Activated T-cell treated with anti-CD3 and anti-CD28 coated beads for 24 hours (primary cell): ENCODE results near the gene THOC6.
"Not testable (repeated sequence)": the region's sequence is repeated elsewhere in the genome, so short reads cannot be mapped to it uniquely, and the experiment has no call there.

Experiments
- DNase-seq: peaks from one replicate; pipeline ENCODE4 v3.0.0-alpha.2; 2020; ENCODE audit warnings: low read depth

THOC6 gene

GRCh38 chr16:3072148-3072547 is 48.3 kb downstream of the THOC6 start:
- not testable (repeated sequence) for DNase-seq

- DNase-seq, result not testable (repeated sequence)
Measured at GRCh38 chr16:3072576-3073263, 48.9 kb downstream of the THOC6 start.

DNA sequence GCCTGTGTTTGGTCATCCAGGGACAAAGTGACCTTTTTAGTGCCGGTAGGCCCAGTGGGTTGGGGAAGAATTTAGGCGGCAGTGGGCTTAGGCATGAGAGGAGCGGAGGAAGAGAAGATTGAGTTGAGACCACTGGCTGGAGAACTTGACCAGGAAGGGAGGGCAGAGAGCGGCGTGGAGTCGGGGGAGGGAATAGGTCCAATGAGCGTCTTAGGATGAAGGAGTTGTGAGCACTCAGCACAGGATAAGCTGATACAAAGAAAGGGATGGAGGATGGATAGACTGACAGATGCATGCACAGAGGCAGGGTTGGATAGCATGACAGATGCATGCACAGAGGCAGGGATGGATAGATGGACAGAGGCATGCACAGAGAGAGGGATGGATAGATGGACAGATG is 49.6 kb downstream of the THOC6 start:
- no peak for DNase-seq

- DNase-seq, result peak; percentile 71
Measured at GRCh38 chr16:3074860-3075522, 51.2 kb downstream of the THOC6 start.

DNA sequence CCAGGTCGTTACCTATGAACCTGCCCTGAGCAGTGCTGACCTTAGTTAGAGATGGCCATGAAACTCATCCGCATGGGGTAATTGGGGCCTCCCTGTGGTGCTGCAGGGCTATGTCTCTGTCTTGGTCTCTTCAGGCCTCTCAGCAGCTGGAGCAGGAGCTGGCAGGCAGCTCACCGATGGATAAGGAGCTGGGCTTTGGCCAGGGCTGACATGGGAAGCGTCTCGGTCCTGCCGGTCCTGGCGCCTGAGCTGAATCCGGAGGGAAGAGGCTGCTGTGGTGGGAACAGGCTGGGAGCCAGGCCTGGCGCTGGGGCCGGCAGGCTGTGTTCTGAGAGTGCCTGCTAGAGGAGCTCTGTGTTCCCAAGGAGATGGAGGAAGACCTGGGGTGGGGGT is 51.7 kb downstream of the THOC6 start:
- DNase-seq, result no peak

GRCh38 chr16:3075946-3076345 is 52.1 kb downstream of the THOC6 start:
- DNase-seq, result not testable (repeated sequence)

- no peak for DNase-seq
Measured at GRCh38 chr16:3076577-3076976, 52.7 kb downstream of the THOC6 start.
